Coronary artery (tissue), 2 donors: ENCODE data around the gene UBE3B.

Experiments used
- DNase-seq: peaks from one replicate; pipeline ENCODE4 v3.0.0-alpha.2; 2017; ENCODE audit warnings: low spot score
- H3K27ac ChIP-seq, 2 donors: fragments of 200-600 bp; sonication (generic); one replicate each; pipeline ENCODE4 v1.5.1; 2016 to 2019
- H3K4me3 ChIP-seq: fragments of 200-600 bp; sonication (generic); 2 replicates; pipeline ENCODE4 v1.5.1; 2016; ENCODE audit warnings: mild to moderate bottlenecking, moderate library complexity
- TF ChIP-seq, protein P1 (sequence below): fragments of 200-600 bp; sonication (generic); IDR thresholded peaks from one replicate; pipeline ENCODE4 v1.5.1; 2019; ENCODE audit warnings: antibody characterized with exemption

Gene UBE3B

DNA sequence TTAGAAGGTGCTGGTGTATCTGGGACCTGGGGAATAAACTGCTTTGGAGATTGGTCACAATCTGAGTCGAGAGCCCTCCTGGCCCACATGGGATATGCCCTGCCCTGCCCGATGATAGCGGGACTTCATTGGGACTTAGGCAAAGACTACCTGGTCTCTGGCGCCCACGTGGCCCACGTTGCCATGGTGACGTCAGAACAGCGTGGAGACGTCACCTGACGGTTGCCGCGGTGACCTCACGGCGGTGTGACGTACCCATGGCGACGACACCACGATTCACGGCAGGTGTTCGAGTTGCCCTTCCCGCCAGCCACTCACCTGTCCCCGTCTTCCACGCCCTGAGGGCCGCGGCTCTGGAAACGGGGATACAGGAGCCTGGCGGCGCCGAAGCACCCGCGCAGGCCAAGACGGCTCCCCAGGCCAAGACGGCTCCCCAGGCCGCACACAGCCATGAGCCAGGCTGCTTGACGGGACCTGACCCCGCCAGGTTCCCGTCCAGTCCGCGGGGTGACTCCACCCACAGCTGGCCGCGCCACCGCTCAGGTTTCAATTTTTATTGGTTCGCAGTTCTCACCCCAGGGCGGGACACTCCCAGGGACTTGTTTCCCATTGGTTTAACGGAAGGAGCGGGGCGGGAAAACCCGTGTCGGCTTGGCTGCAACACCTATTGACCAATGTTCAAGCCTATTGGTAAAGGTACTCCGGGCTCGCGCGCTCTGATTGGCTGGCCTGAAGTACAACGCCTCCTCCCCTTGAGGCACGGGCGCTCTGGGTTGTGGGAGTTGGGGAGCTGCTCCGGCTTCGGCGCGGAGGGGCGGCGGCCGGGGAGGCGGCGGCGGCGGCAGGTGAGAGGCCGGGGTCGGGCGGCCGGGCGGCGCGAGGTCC, 95.8 kb downstream of the UBE3B start, which contains the start of the genes MMAB and MVK:
Gene MMAB (minus strand): TSS at position 476 of the 885 bp plus-strand sequence. CDS start 24 bp downstream, at position 452.
Gene MVK (plus strand): TSS at position 766 of the 885 bp plus-strand sequence. CDS start 1,029 bp downstream, outside the sequence.
- peak within 1 kb of the TSS; percentile 75 for H3K4me3 ChIP-seq
- H3K27ac ChIP-seq: peak within 1 kb of the TSS; percentile 52 to 73
- peak; percentile 100 for DNase-seq
- TF ChIP-seq, protein P1, sequence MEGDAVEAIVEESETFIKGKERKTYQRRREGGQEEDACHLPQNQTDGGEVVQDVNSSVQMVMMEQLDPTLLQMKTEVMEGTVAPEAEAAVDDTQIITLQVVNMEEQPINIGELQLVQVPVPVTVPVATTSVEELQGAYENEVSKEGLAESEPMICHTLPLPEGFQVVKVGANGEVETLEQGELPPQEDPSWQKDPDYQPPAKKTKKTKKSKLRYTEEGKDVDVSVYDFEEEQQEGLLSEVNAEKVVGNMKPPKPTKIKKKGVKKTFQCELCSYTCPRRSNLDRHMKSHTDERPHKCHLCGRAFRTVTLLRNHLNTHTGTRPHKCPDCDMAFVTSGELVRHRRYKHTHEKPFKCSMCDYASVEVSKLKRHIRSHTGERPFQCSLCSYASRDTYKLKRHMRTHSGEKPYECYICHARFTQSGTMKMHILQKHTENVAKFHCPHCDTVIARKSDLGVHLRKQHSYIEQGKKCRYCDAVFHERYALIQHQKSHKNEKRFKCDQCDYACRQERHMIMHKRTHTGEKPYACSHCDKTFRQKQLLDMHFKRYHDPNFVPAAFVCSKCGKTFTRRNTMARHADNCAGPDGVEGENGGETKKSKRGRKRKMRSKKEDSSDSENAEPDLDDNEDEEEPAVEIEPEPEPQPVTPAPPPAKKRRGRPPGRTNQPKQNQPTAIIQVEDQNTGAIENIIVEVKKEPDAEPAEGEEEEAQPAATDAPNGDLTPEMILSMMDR: no peak

DNA sequence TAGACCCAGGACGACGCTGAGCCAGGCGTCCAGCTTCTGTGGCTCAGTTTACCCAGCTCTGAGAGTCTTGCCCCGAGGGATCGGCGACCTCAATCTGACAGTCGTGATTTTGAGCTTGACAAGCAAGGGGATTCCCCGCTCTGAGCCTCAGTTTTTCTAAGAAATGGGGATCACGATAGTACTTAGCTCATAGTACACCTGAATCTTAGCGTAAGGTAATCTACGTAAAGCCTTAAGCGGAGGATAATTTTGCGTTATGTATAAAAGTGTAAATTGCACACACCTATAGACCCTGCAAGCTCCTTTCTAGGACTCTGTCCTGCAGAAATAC, 96.4 kb downstream of the UBE3B start:
- Histone ChIP-seq H3K27ac (peak overlapping the region; percentile 38 to 52), H3K4me3 (peak overlapping the region; percentile 75)
- TF ChIP-seq, protein P1: no peak
- DNase-seq: no peak

DNA sequence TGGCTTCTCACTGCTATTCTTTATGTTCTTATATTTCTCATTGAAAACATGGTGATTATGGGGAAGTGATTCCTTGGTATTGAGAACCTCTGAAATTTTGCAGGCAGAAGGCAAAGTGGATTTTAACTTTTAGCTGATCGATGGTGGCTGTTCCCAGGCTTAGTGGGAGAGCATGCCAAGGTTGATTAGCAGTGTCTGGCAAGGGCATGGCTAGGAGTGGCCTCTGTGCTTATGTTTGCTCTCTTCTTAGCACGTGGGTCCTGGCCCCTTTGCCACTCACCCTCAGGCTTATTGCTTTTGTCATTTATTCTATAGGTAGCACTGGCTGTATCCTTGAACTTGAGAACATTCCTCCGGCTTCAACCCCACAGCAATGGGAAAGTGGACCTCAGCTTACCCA, 98.2 kb downstream of the UBE3B start:
- DNase-seq: no peak
- TF ChIP-seq, protein P1: no peak
- Histone ChIP-seq H3K27ac (no peak overlapping the region), H3K4me3 (no peak overlapping the region)

DNA sequence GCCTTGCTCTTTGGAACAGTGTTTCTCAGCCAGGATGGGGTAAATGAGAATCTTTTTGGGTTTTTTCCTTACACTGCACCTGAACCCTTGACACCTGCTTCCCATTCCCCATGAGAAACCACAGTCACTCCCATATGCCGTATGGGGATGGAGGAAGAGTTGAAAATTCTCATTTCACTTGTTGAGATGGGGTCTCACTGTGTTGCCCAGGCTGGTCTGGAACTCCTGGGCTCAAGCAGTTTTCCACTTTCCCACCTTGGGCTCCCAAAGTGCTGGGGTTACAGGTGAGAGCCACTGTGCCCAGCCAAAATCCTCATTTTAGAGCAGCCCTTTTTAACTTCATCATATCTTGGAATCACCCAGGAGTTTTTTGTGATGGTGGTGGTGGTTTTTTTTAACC, 99.9 kb downstream of the UBE3B start:
- Histone ChIP-seq H3K27ac (no peak overlapping the region), H3K4me3 (no peak overlapping the region)
- no peak for DNase-seq
- TF ChIP-seq, protein P1: no peak

DNA sequence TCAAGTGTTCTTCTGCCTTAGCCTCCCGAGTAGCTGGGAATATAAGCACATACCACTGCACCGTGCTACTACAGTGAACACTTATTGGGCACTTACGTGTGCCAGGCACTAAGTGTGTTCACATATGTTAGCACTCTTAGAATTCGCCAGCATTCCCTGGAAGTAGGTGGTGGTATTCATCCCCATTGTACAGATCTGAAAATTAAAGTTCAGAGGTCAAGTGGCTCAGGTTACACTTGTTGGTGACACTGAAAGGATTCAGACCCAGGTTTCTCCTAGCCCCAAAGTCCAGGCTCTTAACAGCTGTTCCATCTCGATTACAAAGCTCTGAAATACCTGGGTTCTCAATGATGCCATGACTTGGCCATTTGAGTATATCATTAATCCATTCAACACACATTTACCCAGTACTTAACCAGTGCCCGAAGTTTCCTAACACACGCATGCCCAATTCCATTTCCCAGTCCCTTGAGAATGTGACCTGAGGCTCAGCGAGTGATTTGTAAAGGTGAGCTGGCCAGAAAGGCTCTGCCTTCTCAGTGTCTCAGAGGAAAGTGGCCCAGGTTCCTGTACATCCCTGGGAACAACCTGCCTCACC, 101.0 kb downstream of the UBE3B start:
- H3K27ac ChIP-seq: no peak overlapping the region
- TF ChIP-seq, protein P1: no peak
- H3K4me3 ChIP-seq: no peak overlapping the region
- DNase-seq: no peak

DNA sequence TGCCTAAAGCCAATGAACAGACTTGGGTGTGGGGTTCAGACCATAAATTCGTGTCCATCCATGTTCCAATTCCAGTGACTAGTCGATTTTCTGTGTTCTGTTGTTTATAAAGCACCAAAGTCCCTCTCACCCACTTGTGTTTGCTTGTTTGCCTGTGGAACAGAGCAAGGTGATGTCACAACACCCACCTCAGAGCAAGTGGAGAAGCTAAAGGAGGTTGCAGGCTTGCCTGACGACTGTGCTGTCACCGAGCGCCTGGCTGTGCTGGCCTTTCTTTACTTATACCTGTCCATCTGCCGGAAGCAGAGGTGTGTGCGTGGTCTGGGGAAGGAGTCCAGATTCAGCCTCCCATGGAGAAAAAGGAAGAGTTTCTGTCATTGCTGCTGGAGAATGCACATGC, 102.2 kb downstream of the UBE3B start:
- Histone ChIP-seq H3K4me3 (no peak overlapping the region), H3K27ac (no peak overlapping the region)
- no peak for DNase-seq
- TF ChIP-seq, protein P1: no peak
